ENCODE results near the gene GADD45A.

- TF ChIP-seq, protein P1, sequence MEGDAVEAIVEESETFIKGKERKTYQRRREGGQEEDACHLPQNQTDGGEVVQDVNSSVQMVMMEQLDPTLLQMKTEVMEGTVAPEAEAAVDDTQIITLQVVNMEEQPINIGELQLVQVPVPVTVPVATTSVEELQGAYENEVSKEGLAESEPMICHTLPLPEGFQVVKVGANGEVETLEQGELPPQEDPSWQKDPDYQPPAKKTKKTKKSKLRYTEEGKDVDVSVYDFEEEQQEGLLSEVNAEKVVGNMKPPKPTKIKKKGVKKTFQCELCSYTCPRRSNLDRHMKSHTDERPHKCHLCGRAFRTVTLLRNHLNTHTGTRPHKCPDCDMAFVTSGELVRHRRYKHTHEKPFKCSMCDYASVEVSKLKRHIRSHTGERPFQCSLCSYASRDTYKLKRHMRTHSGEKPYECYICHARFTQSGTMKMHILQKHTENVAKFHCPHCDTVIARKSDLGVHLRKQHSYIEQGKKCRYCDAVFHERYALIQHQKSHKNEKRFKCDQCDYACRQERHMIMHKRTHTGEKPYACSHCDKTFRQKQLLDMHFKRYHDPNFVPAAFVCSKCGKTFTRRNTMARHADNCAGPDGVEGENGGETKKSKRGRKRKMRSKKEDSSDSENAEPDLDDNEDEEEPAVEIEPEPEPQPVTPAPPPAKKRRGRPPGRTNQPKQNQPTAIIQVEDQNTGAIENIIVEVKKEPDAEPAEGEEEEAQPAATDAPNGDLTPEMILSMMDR (IDR thresholded peaks at IDR 0.05), result no peak
- TF ChIP-seq POLR2A (IDR thresholded peaks at IDR 0.05), result no peak
Observed at GRCh38 chr1:67664048-67664447, 21.0 kb upstream of the GADD45A start.

Measured in sigmoid colon (tissue), 3 donors.